Measurements from ENCODE around the gene MOB3B.
"Not testable (repeated sequence)": the region's sequence is repeated elsewhere in the genome, so short reads cannot be mapped to it uniquely, and the experiment has no call there.

The MOB3B gene

DNA sequence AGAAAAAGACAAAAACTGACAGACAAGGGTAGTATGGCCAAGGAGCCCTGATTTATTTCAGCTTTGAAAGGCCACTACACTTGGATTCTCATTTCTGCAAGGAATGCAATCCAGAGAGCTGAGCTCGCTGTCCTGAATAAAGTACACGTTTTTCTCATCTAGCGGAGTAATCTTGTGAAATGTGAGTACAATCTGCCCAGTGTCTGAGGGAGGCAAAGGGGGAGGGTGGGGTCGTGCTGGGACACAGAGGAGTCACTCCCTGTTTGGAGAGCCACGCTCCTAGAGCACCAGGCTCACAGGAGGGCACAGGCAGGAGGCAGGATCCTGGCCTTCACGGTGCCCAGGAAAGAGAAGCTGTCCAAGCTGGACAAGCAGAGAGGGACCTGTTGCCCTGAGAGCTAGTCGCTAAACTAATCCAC, 56.5 kb downstream of the MOB3B start:
- DNase-seq: no peak

DNA sequence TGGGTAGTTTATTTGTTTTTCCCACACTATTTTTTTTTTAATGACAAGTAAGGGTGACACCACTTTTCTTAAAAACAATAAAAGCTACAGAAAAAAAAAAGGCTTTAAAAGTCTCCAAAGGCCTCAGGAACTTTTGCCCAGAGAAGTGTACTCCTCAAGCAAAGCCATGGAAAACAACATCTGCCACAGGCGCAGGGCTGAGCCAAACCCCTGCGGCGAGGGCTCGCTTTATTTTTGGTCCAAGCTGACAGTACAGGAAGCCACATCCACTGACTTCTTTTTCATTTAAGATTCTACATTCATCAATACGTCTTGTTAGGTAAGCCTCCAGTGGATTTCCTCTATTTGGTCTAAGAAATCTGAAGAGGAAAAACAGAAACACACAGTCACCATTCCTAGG, 57.4 kb downstream of the MOB3B start:
- DNase-seq: no peak

DNA sequence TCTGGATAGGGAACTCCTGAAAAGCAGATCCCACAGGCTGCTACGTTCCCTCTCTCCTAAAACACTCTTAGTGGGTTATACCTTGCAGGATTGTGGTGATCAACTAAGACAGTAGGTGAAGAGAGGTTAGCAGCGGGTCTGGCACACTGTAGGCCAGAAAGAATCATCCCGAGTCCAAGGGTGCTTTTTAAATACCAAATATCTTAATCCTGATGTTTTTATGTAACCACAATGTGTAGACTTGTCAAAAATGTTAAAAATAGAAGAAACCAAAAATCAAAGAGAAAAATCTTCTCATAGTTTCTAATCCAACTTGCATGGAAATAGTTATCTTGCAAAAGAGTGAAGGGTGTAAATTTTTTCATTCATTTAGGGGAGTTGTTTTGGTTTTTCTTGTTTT, 57.8 kb downstream of the MOB3B start:
- no peak for DNase-seq

DNA sequence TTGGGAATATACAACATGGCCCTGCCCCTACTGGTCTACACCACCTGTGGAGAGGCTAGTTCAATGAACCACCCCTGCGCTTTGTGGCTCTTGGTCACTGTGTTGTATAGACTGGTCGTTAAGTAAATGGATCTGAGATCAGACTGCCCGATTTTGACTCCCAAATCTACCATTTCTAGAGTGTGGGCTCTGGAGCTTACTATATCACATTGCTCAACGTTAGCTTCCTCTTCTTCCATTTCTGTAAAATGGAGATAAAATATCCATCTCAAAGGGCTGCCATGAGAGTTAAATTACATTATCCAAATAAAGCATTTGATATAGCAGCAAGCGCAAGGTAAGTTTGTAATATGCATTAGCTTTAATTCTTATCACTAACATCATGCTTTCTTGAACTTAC, 58.2 kb downstream of the MOB3B start:
- no peak for DNase-seq

GRCh38 chr9:27470291-27470856, 59.2 kb downstream of the MOB3B start:
- no peak for DNase-seq

DNA sequence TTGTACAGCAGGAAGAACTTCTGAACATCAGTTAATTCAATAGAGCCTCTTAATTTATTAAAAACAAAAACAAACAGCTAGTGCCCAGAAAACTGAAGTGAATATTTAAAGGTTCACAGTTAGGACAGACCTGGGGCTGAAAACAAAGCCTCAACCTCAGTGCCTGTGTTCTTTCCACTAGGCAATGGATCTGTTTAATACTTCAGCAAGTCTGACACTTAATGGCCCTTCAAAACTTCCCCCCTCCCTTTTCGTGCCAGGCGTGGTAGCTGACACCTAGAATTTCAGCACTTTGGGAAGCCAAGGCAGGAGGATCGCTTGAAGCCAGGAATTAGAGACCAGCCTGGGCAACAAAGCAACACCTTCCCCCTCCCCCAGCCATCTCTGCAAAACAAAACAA, 60.1 kb downstream of the MOB3B start:
- no peak for DNase-seq

GRCh38 chr9:27468462-27469110, 61.0 kb downstream of the MOB3B start:
- DNase-seq: no peak

- no peak for DNase-seq
These were observed 61.6 kb downstream of the MOB3B start for GRCh38 chr9:27468000-27468399.

DNA sequence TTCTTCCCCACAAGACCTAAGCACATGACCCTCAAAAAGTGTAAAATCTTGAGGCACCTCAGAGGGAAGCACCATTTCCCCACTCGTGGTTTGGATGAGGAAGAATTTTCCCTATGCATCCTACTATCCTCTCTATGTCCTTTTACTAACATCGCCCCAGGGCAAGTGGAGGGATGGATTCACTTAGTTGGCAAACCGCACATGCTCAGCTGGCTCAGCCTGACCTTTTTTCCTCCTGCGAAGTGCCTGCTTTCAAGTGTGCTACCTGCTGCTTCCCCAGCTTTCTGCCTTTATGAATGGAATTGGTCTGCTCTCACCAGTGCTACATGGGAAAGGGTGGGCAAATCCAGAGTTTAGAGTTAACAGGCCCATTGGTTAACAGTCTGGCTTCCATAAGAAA, 62.1 kb downstream of the MOB3B start:
- DNase-seq: no peak

DNA sequence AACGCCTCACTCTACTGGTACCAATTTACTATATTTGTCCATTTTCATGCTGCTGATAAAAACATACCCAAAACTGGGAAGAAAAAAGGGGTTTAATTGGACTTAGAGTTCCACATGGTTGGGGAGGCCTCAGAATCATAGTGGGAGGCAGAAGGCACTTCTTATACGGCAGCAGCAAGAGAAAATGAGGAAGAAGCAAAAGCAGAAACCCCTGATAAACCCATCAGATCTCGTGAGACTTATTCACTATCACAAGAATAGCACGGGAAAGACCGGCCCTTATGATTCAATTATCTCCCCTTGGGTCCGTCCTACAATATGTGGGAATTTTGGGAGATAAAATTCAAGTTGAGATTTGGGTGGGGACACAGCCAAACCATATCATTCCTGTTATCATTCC, 63.1 kb downstream of the MOB3B start:
- DNase-seq: not testable (repeated sequence)

GRCh38 chr9:27464950-27465349, 64.7 kb downstream of the MOB3B start:
- DNase-seq: not testable (repeated sequence)

DNA sequence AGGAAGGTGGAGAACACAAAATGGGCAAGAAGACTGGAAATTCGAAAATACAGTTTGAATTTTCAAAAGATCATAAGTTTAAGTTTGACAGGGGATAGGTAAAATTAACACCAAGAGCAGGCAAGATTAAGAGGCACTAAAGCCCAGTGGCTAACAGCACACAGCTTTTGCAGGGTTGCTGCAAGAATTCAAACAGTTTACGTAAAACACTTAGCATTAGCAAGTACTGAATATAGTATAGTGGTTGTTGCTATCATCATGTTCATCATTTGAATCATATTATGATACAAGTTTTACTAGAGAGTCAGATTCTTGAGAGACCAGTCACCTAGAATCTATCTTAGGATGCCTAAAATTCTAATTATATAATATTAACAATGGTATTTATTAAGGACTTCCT, 66.8 kb downstream of the MOB3B start:
- no peak for DNase-seq

GRCh38 chr9:27462434-27462833, 67.2 kb downstream of the MOB3B start:
- DNase-seq: no peak

DNA sequence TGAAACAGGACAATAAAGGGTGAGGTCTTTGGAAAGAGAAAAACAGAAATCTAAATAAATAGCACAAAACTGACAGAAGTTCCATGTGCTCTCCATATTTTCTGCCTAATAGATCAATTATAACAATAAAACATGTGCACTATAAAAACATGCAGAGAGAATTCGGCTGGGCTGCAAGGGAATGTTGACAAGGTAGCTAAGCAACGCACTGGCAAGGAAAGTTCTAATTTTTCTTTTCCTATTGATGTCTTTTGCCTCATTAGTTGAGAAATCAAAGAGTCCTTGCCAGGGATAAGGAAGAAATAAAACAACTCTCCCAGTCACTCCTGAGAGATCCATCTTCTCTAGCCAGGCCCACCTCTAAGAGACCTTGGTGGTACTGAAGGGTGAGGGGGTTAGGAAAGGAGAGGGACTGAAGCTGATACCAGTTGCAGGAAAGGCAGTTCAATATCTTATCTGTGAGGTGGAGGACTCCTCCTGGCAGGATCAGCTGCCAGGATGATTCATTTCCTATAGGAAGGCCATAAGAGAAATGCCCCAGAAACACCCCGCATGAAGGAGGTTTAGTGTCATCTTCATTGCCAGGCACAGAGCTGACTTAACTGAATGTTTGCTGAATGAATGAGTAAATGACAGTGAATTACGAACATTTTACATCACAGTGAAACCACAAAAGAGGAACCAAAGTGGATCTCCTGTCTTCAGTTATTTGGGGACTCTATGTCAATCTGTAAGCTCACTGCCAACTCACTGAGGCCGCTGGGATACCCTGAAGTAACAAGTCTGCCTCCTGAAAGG, 69.2 kb downstream of the MOB3B start:
- no peak for DNase-seq

- no peak for DNase-seq
These were observed 72.2 kb downstream of the MOB3B start for GRCh38 chr9:27457445-27457844.

DNA sequence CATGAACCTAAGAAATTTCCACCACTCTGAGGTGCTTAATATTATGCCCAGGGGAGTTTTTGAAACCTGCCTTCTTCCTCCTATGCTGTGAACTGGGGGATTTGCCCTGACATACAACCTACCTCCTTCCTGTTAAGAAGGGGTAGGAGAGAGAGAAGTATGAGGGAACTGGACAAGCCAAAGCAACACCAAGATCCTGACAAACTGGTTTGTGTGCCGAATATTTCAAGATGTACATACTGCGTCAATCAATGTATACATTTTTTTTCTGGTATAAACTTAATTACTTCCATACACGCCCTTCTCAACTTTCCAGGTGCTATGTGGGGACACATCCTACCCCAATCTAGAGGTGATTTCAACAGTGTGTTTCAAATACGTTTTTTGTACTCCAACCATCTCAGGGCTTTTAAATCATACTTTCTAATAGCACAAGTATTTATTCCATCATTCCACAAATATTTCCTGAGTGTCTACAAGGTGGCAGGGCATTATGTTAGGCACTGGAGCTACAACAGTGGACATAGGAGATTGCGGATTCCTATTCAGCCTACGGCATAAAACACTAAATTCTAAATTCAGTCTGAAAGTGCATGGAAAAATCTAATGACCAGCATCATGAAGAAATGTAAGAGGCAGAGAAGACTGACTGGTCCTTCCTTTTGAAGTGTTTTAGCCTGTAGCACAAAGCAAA, 75.6 kb downstream of the MOB3B start:
- no peak for DNase-seq

- no peak for DNase-seq
These were observed 78.3 kb downstream of the MOB3B start for GRCh38 chr9:27451207-27451797.

- no peak for DNase-seq
These were observed 78.9 kb downstream of the MOB3B start for GRCh38 chr9:27450752-27451151.

DNA sequence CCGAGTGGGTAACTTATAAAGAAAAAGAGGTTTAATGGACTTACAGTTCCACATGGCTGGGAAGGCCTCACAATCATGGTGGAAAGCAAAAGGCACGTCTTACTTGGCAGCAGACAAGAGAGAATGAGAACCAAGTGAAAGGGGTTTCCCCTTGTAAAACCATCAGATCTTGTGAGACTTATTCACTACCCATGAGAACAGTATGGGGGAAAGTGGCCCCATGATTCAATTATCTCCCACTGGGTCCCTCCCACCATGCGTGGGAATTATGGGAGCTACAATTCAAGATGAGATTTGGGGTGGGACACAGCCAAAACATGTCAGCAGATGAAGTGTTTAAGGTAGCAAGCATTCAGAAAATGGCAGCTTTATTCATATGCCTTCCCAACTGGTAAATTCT, 81.3 kb downstream of the MOB3B start:
- not testable (repeated sequence) for DNase-seq

GRCh38 chr9:27447031-27447683, 82.5 kb downstream of the MOB3B start:
- DNase-seq: no peak

DNA sequence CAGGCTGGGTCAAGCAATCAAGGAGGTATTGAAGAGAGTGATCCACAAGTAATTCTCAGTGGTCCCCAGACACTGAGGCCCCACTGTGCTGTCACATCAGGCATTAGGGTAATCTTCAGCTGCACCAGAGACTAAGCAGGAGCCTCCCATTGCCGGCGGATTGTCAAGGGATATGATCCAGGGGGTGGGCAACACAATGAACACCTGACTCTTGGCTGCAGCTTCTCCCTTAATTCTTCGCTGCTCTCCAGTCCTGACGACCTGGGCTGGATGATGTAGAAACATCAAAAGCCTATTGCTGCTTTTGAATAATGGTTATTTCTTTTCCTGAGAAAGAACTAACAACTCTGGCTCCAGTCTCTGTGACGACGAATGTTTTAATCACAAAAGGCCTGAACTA, 83.9 kb downstream of the MOB3B start:
- no peak for DNase-seq

GRCh38 chr9:27445057-27445595, 84.5 kb downstream of the MOB3B start:
- no peak for DNase-seq

All from NCI-H1417 treated with DMSO at 0.1 percent for 48 hours (cell line).